HAP-1 (cell line): ENCODE results near the gene ALK.

Experiments used
- DNase-seq, 2 experiments: peaks; one replicate each; pipeline ENCODE4 v3.0.0-alpha.2; 2016 to 2020; ENCODE audit warnings: low spot score in 2 of 2
- H3K27me3 ChIP-seq: fragments of 250-450 bp; sonication (Bioruptor Pico); 2 replicates; pipeline ENCODE4 v1.5.1; 2020; ENCODE audit warnings: low read depth, mild to moderate bottlenecking, moderate library complexity
- H3K36me3 ChIP-seq: fragments of 250-450 bp; sonication (Bioruptor Pico); replicated peaks from 2 replicates; pipeline ENCODE4 v1.5.1; 2020; ENCODE audit warnings: mild to moderate bottlenecking
- H3K4me1 ChIP-seq: fragments of 250-450 bp; sonication (Bioruptor Pico); 2 replicates; pipeline ENCODE4 v1.5.1; 2020; ENCODE audit warnings: mild to moderate bottlenecking
- H3K4me3 ChIP-seq: fragments of 250-450 bp; sonication (Bioruptor Pico); 2 replicates; pipeline ENCODE4 v1.5.1; 2020; ENCODE audit warnings: mild to moderate bottlenecking, moderate library complexity
- H3K9me3 ChIP-seq: fragments of 250-450 bp; sonication (Bioruptor Pico); 2 replicates; pipeline ENCODE4 v1.5.1; 2020; ENCODE audit warnings: mild to moderate bottlenecking, moderate library complexity
- in situ Hi-C: fragments of 300-500 bp; cut with MboI; formaldehyde crosslinking; loops from 3 replicates; pipeline ENCODE4 v1.14.3; 2020; ENCODE audit warnings: low sequenced_read_pairs, inconsistent platforms, mixed read lengths

Gene ALK

GRCh38 chr2:29783666-29784065, 137.7 kb downstream of the ALK start:
- H3K9me3 ChIP-seq = no peaks in the 10 kb centered on the region
- in situ Hi-C loops = no loop called here
- no peaks in the 10 kb centered on the region for H3K27me3 ChIP-seq
- H3K36me3 ChIP-seq = no peaks in the 10 kb centered on the region
- no peaks in the 10 kb centered on the region for H3K4me1 ChIP-seq
- no peak for DNase-seq
- no peak overlapping the region for H3K4me3 ChIP-seq

- in situ Hi-C loops = no loop called here
- no peak for DNase-seq
- Histone ChIP-seq H3K4me3 (no peak overlapping the region), H3K4me1 (no peaks in the 10 kb centered on the region), H3K27me3 (no peaks in the 10 kb centered on the region), H3K36me3 (no peaks in the 10 kb centered on the region), H3K9me3 (no peaks in the 10 kb centered on the region)
These were observed 138.6 kb downstream of the ALK start for GRCh38 chr2:29782549-29783458.

- no peaks in the 10 kb centered on the region for H3K27me3 ChIP-seq
- in situ Hi-C loops = no loop called here
- no peaks in the 10 kb centered on the region for H3K36me3 ChIP-seq
- no peak for DNase-seq
- H3K4me3 ChIP-seq = no peak overlapping the region
- H3K4me1 ChIP-seq = no peaks in the 10 kb centered on the region
- H3K9me3 ChIP-seq = no peaks in the 10 kb centered on the region
These were observed 139.3 kb downstream of the ALK start for GRCh38 chr2:29782087-29782486.

- Histone ChIP-seq H3K36me3 (no peaks in the 10 kb centered on the region), H3K27me3 (no peaks in the 10 kb centered on the region), H3K4me3 (no peak overlapping the region), H3K4me1 (no peaks in the 10 kb centered on the region), H3K9me3 (no peaks in the 10 kb centered on the region)
- no peak for DNase-seq
- in situ Hi-C loops = no loop called here
These were observed 140.5 kb downstream of the ALK start for GRCh38 chr2:29780906-29781305.

- in situ Hi-C loops = no loop called here
- Histone ChIP-seq H3K27me3 (no peaks in the 10 kb centered on the region), H3K4me1 (no peaks in the 10 kb centered on the region), H3K36me3 (no peaks in the 10 kb centered on the region), H3K4me3 (no peak overlapping the region), H3K9me3 (no peaks in the 10 kb centered on the region)
- no peak for DNase-seq
These were observed 144.2 kb downstream of the ALK start for GRCh38 chr2:29777161-29777560.

- Histone ChIP-seq H3K9me3 (no peaks in the 10 kb centered on the region), H3K36me3 (no peaks in the 10 kb centered on the region), H3K4me3 (no peak overlapping the region), H3K4me1 (no peaks in the 10 kb centered on the region), H3K27me3 (no peaks in the 10 kb centered on the region)
- in situ Hi-C loops = no loop called here
- DNase-seq = no peak
These were observed 145.0 kb downstream of the ALK start for GRCh38 chr2:29776406-29776805.

- Histone ChIP-seq H3K27me3 (no peaks in the 10 kb centered on the region), H3K4me1 (no peaks in the 10 kb centered on the region), H3K36me3 (no peaks in the 10 kb centered on the region), H3K9me3 (no peaks in the 10 kb centered on the region), H3K4me3 (no peak overlapping the region)
- in situ Hi-C loops = no loop called here
- DNase-seq = no peak
These were observed 145.4 kb downstream of the ALK start for GRCh38 chr2:29775937-29776336.

GRCh38 chr2:29774624-29775023, 146.8 kb downstream of the ALK start:
- Histone ChIP-seq H3K4me3 (no peak overlapping the region), H3K27me3 (no peaks in the 10 kb centered on the region), H3K36me3 (no peaks in the 10 kb centered on the region), H3K9me3 (no peaks in the 10 kb centered on the region), H3K4me1 (no peaks in the 10 kb centered on the region)
- DNase-seq = no peak
- in situ Hi-C loops = no loop called here

- DNase-seq = no peak
- H3K36me3 ChIP-seq = no peaks in the 10 kb centered on the region
- no peaks in the 10 kb centered on the region for H3K4me1 ChIP-seq
- H3K9me3 ChIP-seq = no peaks in the 10 kb centered on the region
- no peak overlapping the region for H3K4me3 ChIP-seq
- H3K27me3 ChIP-seq = no peaks in the 10 kb centered on the region
- in situ Hi-C loops = no loop called here
These were observed 150.5 kb downstream of the ALK start for GRCh38 chr2:29770846-29771245.

- in situ Hi-C loops = no loop called here
- no peak overlapping the region for H3K4me3 ChIP-seq
- no peaks in the 10 kb centered on the region for H3K36me3 ChIP-seq
- DNase-seq = no peak
- no peaks in the 10 kb centered on the region for H3K27me3 ChIP-seq
- no peaks in the 10 kb centered on the region for H3K9me3 ChIP-seq
- H3K4me1 ChIP-seq = no peaks in the 10 kb centered on the region
These were observed 151.5 kb downstream of the ALK start for GRCh38 chr2:29769847-29770246.

GRCh38 chr2:29767606-29768335, 153.6 kb downstream of the ALK start:
- in situ Hi-C loops = no loop called here
- no peaks in the 10 kb centered on the region for H3K27me3 ChIP-seq
- H3K9me3 ChIP-seq = no peaks in the 10 kb centered on the region
- H3K36me3 ChIP-seq = no peaks in the 10 kb centered on the region
- no peak for DNase-seq
- no peak overlapping the region for H3K4me3 ChIP-seq
- no peaks in the 10 kb centered on the region for H3K4me1 ChIP-seq

GRCh38 chr2:29766191-29766590, 155.2 kb downstream of the ALK start:
- no peaks in the 10 kb centered on the region for H3K4me1 ChIP-seq
- no peak overlapping the region for H3K4me3 ChIP-seq
- no peak for DNase-seq
- no peaks in the 10 kb centered on the region for H3K36me3 ChIP-seq
- H3K9me3 ChIP-seq = no peaks in the 10 kb centered on the region
- no peaks in the 10 kb centered on the region for H3K27me3 ChIP-seq
- in situ Hi-C loops = no loop called here

- DNase-seq = no peak
- no peaks in the 10 kb centered on the region for H3K9me3 ChIP-seq
- in situ Hi-C loops = no loop called here
These were observed 155.7 kb downstream of the ALK start for GRCh38 chr2:29765721-29766120.

GRCh38 chr2:29763371-29763770, 158.0 kb downstream of the ALK start:
- in situ Hi-C loops = no loop called here
- no peak for DNase-seq
- Histone ChIP-seq H3K4me3 (no peak overlapping the region), H3K27me3 (no peaks in the 10 kb centered on the region), H3K4me1 (no peaks in the 10 kb centered on the region), H3K9me3 (no peaks in the 10 kb centered on the region), H3K36me3 (no peaks in the 10 kb centered on the region)

More at GRCh38 chr2:29765721-29766120, 155.7 kb downstream of the ALK start:
- no peaks in the 10 kb centered on the region for H3K27me3 ChIP-seq
- no peaks in the 10 kb centered on the region for H3K36me3 ChIP-seq
- no peaks in the 10 kb centered on the region for H3K4me1 ChIP-seq
- H3K4me3 ChIP-seq = no peak overlapping the region
